Keratinocyte (primary cell): Measurements from ENCODE around the gene HAUS8. TPM values are rescaled to one million over a fixed set of nuclear protein-coding genes. Genes with fewer than 3 reads are reported as not detected.

Source experiments
- DNase-seq: peaks from one replicate; pipeline ENCODE4 v3.0.0-alpha.2; 2011; ENCODE audit warnings: low read depth, missing footprints, low spot score
- FAIRE-seq: peaks from 2 replicates; lab custom pipeline; 2011; peaks lifted over from hg19 to GRCh38; lab: Jason Lieb, UNC
- H2AFZ ChIP-seq: 2 replicates; pipeline ENCODE4 v1.6.0; 2012; ENCODE audit warnings: low read length, control low read depth, inconsistent platforms; ENCODE audit not compliant: control insufficient read depth
- H3K27ac ChIP-seq: 2 replicates; pipeline ENCODE4 v1.5.1; 2011; ENCODE audit warnings: low read length; ENCODE audit not compliant: control insufficient read depth, insufficient read depth
- H3K27me3 ChIP-seq: 3 replicates; pipeline ENCODE4 v1.6.0; 2011; ENCODE audit warnings: low read length; ENCODE audit not compliant: control insufficient read depth, insufficient read depth; ENCODE audit errors: extremely low read depth
- H3K36me3 ChIP-seq, 2 experiments: 2 replicates in 1 of 2; 3 replicates in 1 of 2; pipeline ENCODE4 v1.5.1; 2011; ENCODE audit warnings: low read length in 2 of 2, mild to moderate bottlenecking in 1 of 2; ENCODE audit not compliant: control insufficient read depth in 2 of 2, insufficient read depth in 2 of 2; ENCODE audit errors: extremely low read depth in 1 of 2
- H3K4me1 ChIP-seq: 3 replicates; pipeline ENCODE4 v1.5.1; 2011; ENCODE audit warnings: low read length; ENCODE audit not compliant: control insufficient read depth, insufficient read depth; ENCODE audit errors: extremely low read depth
- H3K4me2 ChIP-seq: 3 replicates; pipeline ENCODE4 v1.6.0; 2011; ENCODE audit warnings: low read depth, low read length; ENCODE audit not compliant: control insufficient read depth, insufficient read depth; ENCODE audit errors: extremely low read depth
- H3K4me3 ChIP-seq, 3 experiments: fragments of 200-600 bp in 1 of 3; sonication (generic) in 1 of 3; 2 replicates in 2 of 3; 3 replicates in 1 of 3; pipeline ENCODE4 v1.5.1; 2011 to 2016; ENCODE audit warnings: low read length in 3 of 3, mild to moderate bottlenecking in 3 of 3, control low read depth in 2 of 3, inconsistent platforms in 1 of 3, low read depth in 1 of 3, mixed read lengths in 1 of 3, mixed run types in 1 of 3, moderate library complexity in 1 of 3; ENCODE audit not compliant: control insufficient read depth in 2 of 3, insufficient read depth in 2 of 3; ENCODE audit errors: extremely low read depth in 1 of 3
- H3K79me2 ChIP-seq: 2 replicates; pipeline ENCODE4 v1.6.0; 2012; ENCODE audit warnings: low read length; ENCODE audit not compliant: control insufficient read depth, insufficient read depth
- H3K9ac ChIP-seq: 3 replicates; pipeline ENCODE4 v1.6.0; 2011; ENCODE audit warnings: low read length; ENCODE audit not compliant: control insufficient read depth, insufficient read depth; ENCODE audit errors: extremely low read depth
- H3K9me1 ChIP-seq: 3 replicates; pipeline ENCODE4 v1.6.0; 2011; ENCODE audit warnings: low read length; ENCODE audit not compliant: control insufficient read depth, insufficient read depth; ENCODE audit errors: extremely low read depth
- H3K9me3 ChIP-seq: 2 replicates; pipeline ENCODE4 v1.5.1; 2012; ENCODE audit warnings: low read depth, low read length; ENCODE audit not compliant: control insufficient read depth
- H4K20me1 ChIP-seq: 3 replicates; pipeline ENCODE4 v1.6.0; 2011; ENCODE audit warnings: low read length; ENCODE audit not compliant: control insufficient read depth, insufficient read depth; ENCODE audit errors: extremely low read depth
- EZH2 ChIP-seq: IDR thresholded peaks from one replicate; pipeline ENCODE4 v1.6.1; 2012; ENCODE audit warnings: inconsistent platforms, mild to moderate bottlenecking, low read length, moderate library complexity
- dilution Hi-C: fragments of 300-500 bp; cut with MboI; formaldehyde crosslinking; loops from one replicate; pipeline ENCODE4 v1.7.0; 2020; ENCODE audit warnings: low sequenced_read_pairs; ENCODE audit not compliant: extremely low pct_ligation_motif_present
- polyA plus RNA-seq, 5 experiments: library from polyadenylated mRNA; depleted of rRNA in 3 of 5; stranded (reverse) in 3 of 5; stranded (forward) in 1 of 5; unstranded in 1 of 5; fragments of >200 nt; gene quantifications; 1 replicate in 1 of 5; 2 replicates in 3 of 5; 3 replicates in 1 of 5; pipeline versions ENCODE4 v1.2.1 to v1.2.3, GENCODE V29; 2011 to 2012; ENCODE audit warnings: missing spikeins in 2 of 5, low read depth in 1 of 5, low replicate concordance in 1 of 5
- TF ChIP-seq, protein P1 (sequence below), 3 experiments: IDR thresholded peaks in 1 of 3; conservative IDR thresholded peaks in 1 of 3; optimal IDR thresholded peaks in 1 of 3; 2 replicates in 2 of 3; 3 replicates in 1 of 3; pipeline versions ENCODE3 to v1.5.1; 2011; ENCODE audit warnings: low read length in 3 of 3, mild to moderate bottlenecking in 3 of 3, moderate library complexity in 2 of 3, control low read depth in 1 of 3, inconsistent platforms in 1 of 3; ENCODE audit not compliant: insufficient read depth in 2 of 3; ENCODE audit errors: extremely low read depth in 1 of 3

The HAUS8 gene
- polyA plus RNA-seq, 1 donor (not counting 4 experiments of a cell fraction or from before 2014, with no cell fraction given), result 8.1 TPM

DNA sequence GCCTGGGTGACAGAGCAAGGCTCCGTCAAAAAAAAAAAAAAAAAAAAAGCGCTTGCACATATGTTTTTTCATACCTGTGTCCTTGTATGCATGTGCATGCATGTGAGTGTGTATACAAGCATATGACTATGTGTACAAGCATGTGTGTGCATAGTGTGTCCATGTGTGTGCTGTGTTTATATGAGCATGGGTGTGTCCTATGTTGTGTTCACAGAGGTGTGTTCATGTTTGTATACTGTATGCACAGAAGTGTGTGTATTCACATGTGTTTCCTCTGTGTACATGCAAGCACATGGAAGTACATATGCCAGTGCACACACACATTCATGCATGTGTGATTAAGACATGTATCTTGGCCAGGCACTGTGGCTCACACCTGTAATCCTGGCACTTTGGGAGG lies 17.4 kb upstream of the HAUS8 start:
- H3K27ac ChIP-seq, result no peak overlapping the region
- peaks cover 2% of the 10 kb centered on the region for H3K4me1 ChIP-seq
- dilution Hi-C loops, result no loop called here
- H3K36me3 ChIP-seq, result peaks cover 2 to 5% of the 10 kb centered on the region in 2 experiments
- no peak overlapping the region for H3K4me2 ChIP-seq
- FAIRE-seq (no peak), DNase-seq (no peak)
- H2AFZ ChIP-seq, result no peak overlapping the region
- TF ChIP-seq, protein P1, sequence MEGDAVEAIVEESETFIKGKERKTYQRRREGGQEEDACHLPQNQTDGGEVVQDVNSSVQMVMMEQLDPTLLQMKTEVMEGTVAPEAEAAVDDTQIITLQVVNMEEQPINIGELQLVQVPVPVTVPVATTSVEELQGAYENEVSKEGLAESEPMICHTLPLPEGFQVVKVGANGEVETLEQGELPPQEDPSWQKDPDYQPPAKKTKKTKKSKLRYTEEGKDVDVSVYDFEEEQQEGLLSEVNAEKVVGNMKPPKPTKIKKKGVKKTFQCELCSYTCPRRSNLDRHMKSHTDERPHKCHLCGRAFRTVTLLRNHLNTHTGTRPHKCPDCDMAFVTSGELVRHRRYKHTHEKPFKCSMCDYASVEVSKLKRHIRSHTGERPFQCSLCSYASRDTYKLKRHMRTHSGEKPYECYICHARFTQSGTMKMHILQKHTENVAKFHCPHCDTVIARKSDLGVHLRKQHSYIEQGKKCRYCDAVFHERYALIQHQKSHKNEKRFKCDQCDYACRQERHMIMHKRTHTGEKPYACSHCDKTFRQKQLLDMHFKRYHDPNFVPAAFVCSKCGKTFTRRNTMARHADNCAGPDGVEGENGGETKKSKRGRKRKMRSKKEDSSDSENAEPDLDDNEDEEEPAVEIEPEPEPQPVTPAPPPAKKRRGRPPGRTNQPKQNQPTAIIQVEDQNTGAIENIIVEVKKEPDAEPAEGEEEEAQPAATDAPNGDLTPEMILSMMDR (optimal IDR thresholded peaks at IDR 0.05 in 1 of 3, IDR thresholded peaks at IDR 0.05 in 1 of 3, conservative IDR thresholded peaks at IDR 0.05 in 1 of 3; ENCODE audit: extremely low read depth in 1 of 3, insufficient read depth in 2 of 3, low read length in 3 of 3), result no peak
- TF ChIP-seq EZH2, result no peak
- no peaks in the 10 kb centered on the region for H3K27me3 ChIP-seq
- H3K79me2 ChIP-seq, result peaks cover 85% of the 10 kb centered on the region
- H4K20me1 ChIP-seq, result no peaks in the 10 kb centered on the region
- H3K9me1 ChIP-seq, result peaks cover 5% of the 10 kb centered on the region
- H3K9ac ChIP-seq, result no peak overlapping the region
- H3K9me3 ChIP-seq, result no peaks in the 10 kb centered on the region
- no peak overlapping the region for H3K4me3 ChIP-seq

DNA sequence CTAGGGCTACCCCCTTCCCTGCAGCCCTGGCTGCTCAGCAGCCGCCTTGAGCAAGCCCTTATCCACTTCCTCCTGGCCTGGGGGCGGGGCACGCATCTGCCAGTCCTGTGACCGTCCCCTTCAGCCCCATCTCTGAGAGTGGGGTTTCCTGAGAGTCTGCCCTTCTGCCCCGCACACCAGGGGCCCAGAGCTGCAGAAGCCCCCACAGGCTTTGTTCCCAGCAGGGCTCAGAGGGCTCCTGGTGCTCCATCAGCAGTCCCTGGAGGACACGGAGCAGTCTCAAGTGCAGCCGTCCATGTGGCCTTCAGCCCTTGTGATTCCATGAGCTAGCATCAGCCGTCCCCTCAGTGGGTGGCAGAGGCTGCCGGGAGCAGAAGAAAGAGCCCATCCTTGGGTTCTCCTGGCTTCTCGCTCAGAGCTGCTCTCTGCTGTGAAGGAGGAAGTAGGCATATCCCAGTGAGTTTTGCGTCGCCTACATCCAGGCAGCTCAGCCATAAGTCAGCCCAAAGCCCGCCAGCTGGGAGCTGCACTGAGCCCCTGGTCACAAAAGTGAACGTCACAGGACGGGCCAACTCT lies 16.6 kb upstream of the HAUS8 start:
- FAIRE-seq, result no peak
- peaks cover 5% of the 10 kb centered on the region for H3K9me1 ChIP-seq
- H3K4me1 ChIP-seq, result peaks cover 2% of the 10 kb centered on the region
- H3K4me3 ChIP-seq, result no peak overlapping the region
- no peaks in the 10 kb centered on the region for H3K27me3 ChIP-seq
- DNase-seq, result no peak
- no peak overlapping the region for H3K9ac ChIP-seq
- no peak overlapping the region for H3K27ac ChIP-seq
- H3K4me2 ChIP-seq, result no peak overlapping the region
- TF ChIP-seq, protein P1 (optimal IDR thresholded peaks at IDR 0.05 in 1 of 3, IDR thresholded peaks at IDR 0.05 in 1 of 3, conservative IDR thresholded peaks at IDR 0.05 in 1 of 3; ENCODE audit: extremely low read depth in 1 of 3, insufficient read depth in 2 of 3, low read length in 3 of 3), result no peak
- TF ChIP-seq EZH2, result no peak
- peaks cover 87% of the 10 kb centered on the region for H3K79me2 ChIP-seq
- H4K20me1 ChIP-seq, result no peaks in the 10 kb centered on the region
- H3K9me3 ChIP-seq, result no peaks in the 10 kb centered on the region
- no peak overlapping the region for H2AFZ ChIP-seq
- dilution Hi-C loops, result no loop called here
- H3K36me3 ChIP-seq, result peaks cover 2 to 5% of the 10 kb centered on the region in 2 experiments
